Measurements from ENCODE around the gene TTLL6.

Gene TTLL6

DNA sequence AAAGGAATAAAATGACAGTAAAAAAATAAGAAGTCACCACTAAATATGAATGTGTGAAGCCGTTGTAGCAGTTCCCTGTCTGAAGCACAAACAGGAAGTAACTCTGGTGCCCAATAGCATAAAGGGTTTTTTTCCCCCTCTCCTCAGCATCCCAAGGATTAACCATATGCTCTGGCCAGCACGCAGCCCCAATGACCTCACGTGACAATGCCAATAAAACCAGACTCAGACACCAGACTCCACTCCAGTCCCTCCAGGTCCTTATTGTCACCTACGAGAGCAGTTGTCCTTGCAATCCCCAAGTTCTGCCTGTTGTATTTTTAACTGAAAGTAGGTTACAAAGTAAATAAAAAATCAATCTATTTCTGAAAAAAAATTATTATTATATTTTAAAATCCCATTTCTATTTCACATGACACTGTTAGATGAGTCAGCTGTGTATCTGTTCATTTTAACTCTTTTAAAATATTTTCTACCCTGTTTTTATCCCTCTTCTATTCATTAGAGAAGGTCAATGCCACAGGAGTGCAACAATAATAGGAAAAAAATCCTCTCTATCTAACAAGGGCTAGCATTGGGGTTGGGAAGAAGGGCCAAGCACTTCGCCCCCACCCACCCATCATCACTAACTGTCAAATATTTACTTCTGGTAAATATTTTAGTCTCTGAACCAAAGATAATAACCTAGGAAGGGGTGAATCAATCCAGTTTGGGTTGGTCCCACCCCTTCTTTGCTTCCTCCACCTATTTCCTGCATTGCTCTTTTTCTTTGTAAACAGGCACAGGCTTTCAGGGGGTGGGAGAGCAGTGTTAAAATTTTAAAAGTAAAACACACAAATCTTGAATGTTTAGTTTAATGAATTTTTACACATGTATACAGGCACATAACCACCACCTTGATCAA, 101.3 kb downstream of the TTLL6 start:
- H3K27me3 ChIP-seq (ENCODE audit: low read length), result no peaks in the 10 kb centered on the region
- TF ChIP-seq, protein P1, sequence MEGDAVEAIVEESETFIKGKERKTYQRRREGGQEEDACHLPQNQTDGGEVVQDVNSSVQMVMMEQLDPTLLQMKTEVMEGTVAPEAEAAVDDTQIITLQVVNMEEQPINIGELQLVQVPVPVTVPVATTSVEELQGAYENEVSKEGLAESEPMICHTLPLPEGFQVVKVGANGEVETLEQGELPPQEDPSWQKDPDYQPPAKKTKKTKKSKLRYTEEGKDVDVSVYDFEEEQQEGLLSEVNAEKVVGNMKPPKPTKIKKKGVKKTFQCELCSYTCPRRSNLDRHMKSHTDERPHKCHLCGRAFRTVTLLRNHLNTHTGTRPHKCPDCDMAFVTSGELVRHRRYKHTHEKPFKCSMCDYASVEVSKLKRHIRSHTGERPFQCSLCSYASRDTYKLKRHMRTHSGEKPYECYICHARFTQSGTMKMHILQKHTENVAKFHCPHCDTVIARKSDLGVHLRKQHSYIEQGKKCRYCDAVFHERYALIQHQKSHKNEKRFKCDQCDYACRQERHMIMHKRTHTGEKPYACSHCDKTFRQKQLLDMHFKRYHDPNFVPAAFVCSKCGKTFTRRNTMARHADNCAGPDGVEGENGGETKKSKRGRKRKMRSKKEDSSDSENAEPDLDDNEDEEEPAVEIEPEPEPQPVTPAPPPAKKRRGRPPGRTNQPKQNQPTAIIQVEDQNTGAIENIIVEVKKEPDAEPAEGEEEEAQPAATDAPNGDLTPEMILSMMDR (IDR thresholded peaks at IDR 0.05; ENCODE audit: insufficient read depth, low read length, poor library complexity, severe bottlenecking), result no peak
- TF ChIP-seq EZH2phosphoT487 (conservative IDR thresholded peaks at IDR 0.05; ENCODE audit: low read length), result no peak
- H3K27ac ChIP-seq (ENCODE audit: low read depth, low read length), result no peak overlapping the region

More for the DNA sequence above, 101.3 kb downstream of the TTLL6 start:
- Histone ChIP-seq H2AFZ (ENCODE audit: low read depth, low read length, severe bottlenecking) (no peak overlapping the region), H3K9me3 (ENCODE audit: insufficient read depth, low read length) (no peaks in the 10 kb centered on the region), H3F3A (ENCODE audit: insufficient read depth) (no peaks in the 10 kb centered on the region), H3K36me3 (ENCODE audit: low read length) (no peaks in the 10 kb centered on the region), H3K9ac (ENCODE audit: low read length) (no peak overlapping the region), H3K4me2 (ENCODE audit: low read depth, low read length, poor library complexity, severe bottlenecking) (no peak overlapping the region), H3K4me3 (ENCODE audit: insufficient read depth, low read length, poor library complexity, severe bottlenecking) (no peak overlapping the region), H4K20me1 (ENCODE audit: low read depth, low read length) (no peaks in the 10 kb centered on the region), H3K9me2 (replicated peaks; ENCODE audit: insufficient read depth, low read length) (no peaks in the 10 kb centered on the region), H3K79me2 (ENCODE audit: insufficient read depth, low read length) (no peaks in the 10 kb centered on the region)
